Thoracic aorta (tissue), 2 donors: ENCODE data around the gene GNRH2. TPM values are rescaled to one million over a fixed set of nuclear protein-coding genes. Genes with fewer than 3 reads are reported as not detected.

Experiments used
- ATAC-seq: fragments of 150-250 bp; one replicate; pipeline ENCODE4 v1.8.0; 2017; ENCODE audit warnings: low read depth; ENCODE audit not compliant: insufficient number of reproducible peaks, low FRiP score
- DNase-seq: peaks from one replicate; pipeline ENCODE4 v3.0.0-alpha.2; 2020; ENCODE audit warnings: low spot score
- H3K27ac ChIP-seq, 2 donors: fragments of 200-600 bp; sonication (generic); 1 replicate in 1 of 2; 2 replicates in 1 of 2; pipeline ENCODE4 v1.5.1; 2016; ENCODE audit warnings: mild to moderate bottlenecking in 2 of 2, moderate library complexity in 2 of 2
- H3K27me3 ChIP-seq: fragments of 200-600 bp; sonication (generic); replicated peaks from 2 replicates; pipeline ENCODE4 v1.6.0; 2016; ENCODE audit warnings: mild to moderate bottlenecking; ENCODE audit not compliant: insufficient read depth
- H3K36me3 ChIP-seq: fragments of 200-600 bp; sonication (generic); one replicate; pipeline ENCODE4 v1.5.1; 2016
- H3K4me1 ChIP-seq, 2 donors: fragments of 200-600 bp; sonication (generic); 1 replicate in 1 of 2; 2 replicates in 1 of 2; pipeline versions ENCODE4 v1.5.1 to v1.6.0; 2016; ENCODE audit warnings: low read depth in 2 of 2, mild to moderate bottlenecking in 1 of 2; ENCODE audit not compliant: control insufficient read depth in 1 of 2
- H3K4me3 ChIP-seq: fragments of 200-600 bp; sonication (generic); 2 replicates; pipeline ENCODE4 v1.5.1; 2016; ENCODE audit warnings: mild to moderate bottlenecking
- H3K9me3 ChIP-seq: fragments of 200-600 bp; sonication (generic); 2 replicates; pipeline ENCODE4 v1.5.1; 2016
- total RNA-seq, 2 donors: library from RNA; depleted of rRNA; stranded (reverse); fragments of >200 nt; gene quantifications; one replicate each; pipeline versions ENCODE4 v1.1.0 to v1.2.3, GENCODE V29; 2016
- TF ChIP-seq, protein P1 (sequence below): fragments of 200-600 bp; sonication (generic); IDR thresholded peaks from one replicate; pipeline ENCODE4 v1.5.1; 2019; ENCODE audit warnings: antibody characterized with exemption

Gene GNRH2
- total RNA-seq, 2 donors from 2014 or later: not detected

DNA sequence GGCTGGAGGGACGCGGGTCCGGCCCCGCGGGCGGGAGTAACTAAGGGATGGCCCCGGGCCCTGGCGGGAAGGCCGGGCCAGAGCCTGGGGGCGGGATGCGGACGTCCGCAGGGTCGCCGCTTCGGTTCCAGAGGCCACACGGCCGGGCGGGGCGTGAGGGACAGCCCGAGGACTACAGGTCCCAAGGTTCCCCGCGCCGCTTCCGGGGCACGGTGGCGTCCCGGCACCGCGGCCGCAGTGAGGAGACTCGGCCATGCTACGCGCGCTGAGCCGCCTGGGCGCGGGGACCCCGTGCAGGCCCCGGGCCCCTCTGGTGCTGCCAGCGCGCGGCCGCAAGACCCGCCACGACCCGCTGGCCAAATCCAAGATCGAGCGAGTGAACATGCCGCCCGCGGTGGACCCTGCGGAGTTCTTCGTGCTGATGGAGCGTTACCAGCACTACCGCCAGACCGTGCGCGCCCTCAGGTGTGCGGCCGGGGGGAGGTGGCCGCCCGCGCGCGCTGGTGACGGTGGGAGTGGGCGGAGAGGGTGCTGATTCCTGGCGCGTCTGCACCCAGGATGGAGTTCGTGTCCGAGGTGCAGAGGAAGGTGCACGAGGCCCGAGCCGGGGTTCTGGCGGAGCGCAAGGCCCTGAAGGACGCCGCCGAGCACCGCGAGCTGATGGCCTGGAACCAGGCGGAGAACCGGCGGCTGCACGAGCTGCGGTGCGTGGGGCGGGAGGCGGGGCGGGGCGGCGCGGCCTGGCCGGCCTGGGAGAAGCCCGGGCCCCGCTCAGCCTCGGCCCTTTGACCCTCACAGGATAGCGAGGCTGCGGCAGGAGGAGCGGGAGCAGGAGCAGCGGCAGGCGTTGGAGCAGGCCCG, 2.6 kb downstream of the GNRH2 start, which contains the start of gene MRPS26:
Gene MRPS26, plus strand, starts transcription at position 237 of the 861 bp plus-strand sequence. Its CDS starts 17 bp downstream, at position 254.
- ATAC-seq (peak; percentile 71), DNase-seq (peak; percentile 60)
- H3K9me3 ChIP-seq: no peaks in the 10 kb centered on the region
- H3K36me3 ChIP-seq: peaks cover 22% of the 10 kb centered on the region
- H3K27me3 ChIP-seq: no peaks in the 10 kb centered on the region
- TF ChIP-seq, protein P1, sequence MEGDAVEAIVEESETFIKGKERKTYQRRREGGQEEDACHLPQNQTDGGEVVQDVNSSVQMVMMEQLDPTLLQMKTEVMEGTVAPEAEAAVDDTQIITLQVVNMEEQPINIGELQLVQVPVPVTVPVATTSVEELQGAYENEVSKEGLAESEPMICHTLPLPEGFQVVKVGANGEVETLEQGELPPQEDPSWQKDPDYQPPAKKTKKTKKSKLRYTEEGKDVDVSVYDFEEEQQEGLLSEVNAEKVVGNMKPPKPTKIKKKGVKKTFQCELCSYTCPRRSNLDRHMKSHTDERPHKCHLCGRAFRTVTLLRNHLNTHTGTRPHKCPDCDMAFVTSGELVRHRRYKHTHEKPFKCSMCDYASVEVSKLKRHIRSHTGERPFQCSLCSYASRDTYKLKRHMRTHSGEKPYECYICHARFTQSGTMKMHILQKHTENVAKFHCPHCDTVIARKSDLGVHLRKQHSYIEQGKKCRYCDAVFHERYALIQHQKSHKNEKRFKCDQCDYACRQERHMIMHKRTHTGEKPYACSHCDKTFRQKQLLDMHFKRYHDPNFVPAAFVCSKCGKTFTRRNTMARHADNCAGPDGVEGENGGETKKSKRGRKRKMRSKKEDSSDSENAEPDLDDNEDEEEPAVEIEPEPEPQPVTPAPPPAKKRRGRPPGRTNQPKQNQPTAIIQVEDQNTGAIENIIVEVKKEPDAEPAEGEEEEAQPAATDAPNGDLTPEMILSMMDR: no peak
- peaks cover 19 to 38% of the 10 kb centered on the region in 2 donors for H3K4me1 ChIP-seq
- peak within 1 kb of the TSS; percentile 90 for H3K27ac ChIP-seq
- H3K4me3 ChIP-seq: peak within 1 kb of the TSS; percentile 97

DNA sequence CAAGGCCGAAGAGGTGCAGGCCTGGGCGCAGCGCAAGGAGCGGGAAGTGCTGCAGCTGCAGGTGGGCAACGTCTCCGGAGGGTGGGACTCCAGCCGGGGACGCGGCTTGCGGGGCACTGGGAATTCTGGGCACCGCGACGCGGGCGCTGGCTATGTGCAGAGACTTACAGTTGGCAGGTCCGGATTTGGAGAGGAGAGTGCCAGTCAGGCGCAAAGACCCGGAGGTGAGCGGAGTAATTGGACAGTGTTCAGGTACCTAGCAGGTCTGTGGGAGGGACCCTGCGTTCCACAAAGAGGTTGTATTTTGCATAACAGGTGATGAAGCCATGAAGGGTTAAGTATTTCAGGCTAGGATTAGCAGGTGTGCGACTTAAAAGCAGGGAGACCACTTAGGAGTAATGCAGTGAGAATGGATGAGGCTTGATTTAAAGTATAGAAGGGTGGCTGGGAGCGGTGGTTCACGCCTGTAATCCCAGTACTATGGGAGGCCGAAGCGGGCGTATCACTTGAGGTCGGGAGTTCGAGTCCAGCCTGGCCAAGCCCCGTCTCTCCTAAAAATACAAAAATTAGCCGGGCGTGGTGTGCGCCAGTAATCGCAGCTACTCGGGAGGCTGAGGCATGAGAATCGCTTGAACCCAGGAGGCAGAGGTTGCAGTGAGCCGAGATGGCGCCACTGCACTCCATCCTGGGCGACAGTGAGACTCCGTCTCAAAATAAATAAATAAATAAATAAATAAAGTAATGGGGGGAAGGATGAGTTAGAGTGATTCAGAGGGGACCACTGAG, 3.4 kb downstream of the GNRH2 start:
- TF ChIP-seq, protein P1: no peak

DNA sequence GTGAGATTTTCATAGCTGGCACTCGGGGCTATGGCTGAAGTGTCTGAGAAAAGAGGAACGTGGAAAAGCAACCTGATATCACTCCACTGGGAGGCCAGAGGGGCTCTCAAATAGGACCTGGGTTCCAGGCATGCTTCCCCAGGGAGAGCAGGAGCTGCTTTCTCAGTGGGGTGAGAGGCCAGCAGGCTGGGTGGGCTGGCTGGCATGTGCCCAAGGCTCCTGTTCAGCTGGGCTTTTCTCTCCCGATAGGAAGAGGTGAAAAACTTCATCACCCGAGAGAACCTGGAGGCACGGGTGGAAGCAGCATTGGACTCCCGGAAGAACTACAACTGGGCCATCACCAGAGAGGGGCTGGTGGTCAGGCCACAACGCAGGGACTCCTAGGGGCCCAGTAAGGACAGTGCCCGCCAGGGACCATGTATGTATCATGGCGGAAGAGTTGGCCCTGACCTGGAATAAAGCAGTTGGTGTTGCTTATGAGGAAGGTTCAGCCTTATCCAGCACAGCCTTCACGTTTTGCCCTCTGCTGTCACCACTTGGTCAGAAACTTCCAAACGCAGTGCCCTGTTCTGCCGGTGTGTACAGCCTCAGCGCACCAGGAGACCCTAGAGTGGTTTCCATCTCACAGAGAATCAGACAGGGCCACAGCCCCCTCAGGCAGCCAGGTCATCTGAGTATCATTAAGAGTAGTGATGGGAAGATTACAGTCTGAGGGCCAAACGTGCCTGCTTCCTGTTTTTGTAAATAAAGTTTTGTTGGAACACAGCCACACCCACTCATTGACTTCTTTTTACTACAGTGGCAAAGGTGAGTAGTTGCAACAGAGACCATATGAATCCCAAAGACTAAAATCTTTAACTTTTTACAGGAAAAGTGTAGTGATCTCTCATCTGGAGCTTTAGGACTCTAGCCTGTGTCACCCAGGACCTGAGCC, 4.3 kb downstream of the GNRH2 start:
- no peaks in the 10 kb centered on the region for H3K9me3 ChIP-seq
- TF ChIP-seq, protein P1: no peak
- H3K27ac ChIP-seq: no peak overlapping the region
- no peaks in the 10 kb centered on the region for H3K27me3 ChIP-seq
- no peak for ATAC-seq
- peaks cover 22% of the 10 kb centered on the region for H3K36me3 ChIP-seq
- H3K4me3 ChIP-seq: no peak overlapping the region
- H3K4me1 ChIP-seq: peaks cover 14 to 24% of the 10 kb centered on the region in 2 donors
- no peak for DNase-seq

More for the DNA sequence above, 3.4 kb downstream of the GNRH2 start:
- Histone ChIP-seq H3K36me3 (peaks cover 22% of the 10 kb centered on the region), H3K27me3 (no peaks in the 10 kb centered on the region), H3K27ac (peak overlapping the region in 1 of 2 donors; percentile 90), H3K4me1 (peaks cover 17 to 33% of the 10 kb centered on the region in 2 donors), H3K9me3 (no peaks in the 10 kb centered on the region), H3K4me3 (peak overlapping the region; percentile 97)
- DNase-seq (no peak), ATAC-seq (no peak)

DNA sequence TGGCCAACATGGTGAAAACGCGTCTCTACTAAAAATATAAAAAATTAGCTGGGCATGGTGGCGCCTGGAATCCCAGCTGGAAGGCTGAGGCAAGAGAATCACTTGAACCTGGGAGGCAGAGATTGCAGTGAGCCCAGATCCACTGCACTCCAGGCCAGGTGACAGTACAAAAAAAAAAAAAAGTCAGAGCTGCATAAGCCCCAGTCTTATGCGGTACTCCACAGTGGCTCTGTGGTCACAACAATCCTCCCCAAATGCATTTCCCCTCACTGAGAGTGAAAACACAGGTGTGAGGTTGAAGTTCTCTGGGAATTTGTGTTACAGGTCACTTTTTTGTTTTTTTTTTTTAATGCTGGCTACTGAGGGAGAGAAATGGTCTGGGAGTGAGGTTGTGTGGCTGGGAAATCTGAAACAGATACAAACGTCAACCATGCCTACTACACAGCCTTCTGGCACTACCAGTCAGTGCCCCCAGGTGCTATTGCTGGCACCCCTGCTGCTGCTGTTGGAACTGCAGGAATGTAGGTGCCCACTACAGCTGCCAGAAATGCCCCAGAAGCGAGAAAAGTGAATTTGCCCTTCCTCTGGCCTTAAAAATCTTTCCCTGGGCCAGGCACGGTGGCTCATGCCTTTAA, 8.1 kb downstream of the GNRH2 start:
- no peaks in the 10 kb centered on the region for H3K9me3 ChIP-seq
- no peak for DNase-seq
- H3K27ac ChIP-seq: no peak overlapping the region
- no peak overlapping the region for H3K4me3 ChIP-seq
- H3K27me3 ChIP-seq: no peaks in the 10 kb centered on the region
- ATAC-seq: no peak
- peaks cover 10 to 12% of the 10 kb centered on the region in 2 donors for H3K4me1 ChIP-seq
- H3K36me3 ChIP-seq: peaks cover 22% of the 10 kb centered on the region
- TF ChIP-seq, protein P1: no peak
